GM21447 (cell line): Measurements from ENCODE around the gene POU6F2.
"Not testable (repeated sequence)": the region's sequence is repeated elsewhere in the genome, so short reads cannot be mapped to it uniquely, and the experiment has no call there.

Experiments used
- ATAC-seq: cut with Tn5 transposase; IDR thresholded peaks from one replicate; pipeline ENCODE4 v1.9.1; 2021; ENCODE audit not compliant: unreplicated experiment

Gene POU6F2, protein sequence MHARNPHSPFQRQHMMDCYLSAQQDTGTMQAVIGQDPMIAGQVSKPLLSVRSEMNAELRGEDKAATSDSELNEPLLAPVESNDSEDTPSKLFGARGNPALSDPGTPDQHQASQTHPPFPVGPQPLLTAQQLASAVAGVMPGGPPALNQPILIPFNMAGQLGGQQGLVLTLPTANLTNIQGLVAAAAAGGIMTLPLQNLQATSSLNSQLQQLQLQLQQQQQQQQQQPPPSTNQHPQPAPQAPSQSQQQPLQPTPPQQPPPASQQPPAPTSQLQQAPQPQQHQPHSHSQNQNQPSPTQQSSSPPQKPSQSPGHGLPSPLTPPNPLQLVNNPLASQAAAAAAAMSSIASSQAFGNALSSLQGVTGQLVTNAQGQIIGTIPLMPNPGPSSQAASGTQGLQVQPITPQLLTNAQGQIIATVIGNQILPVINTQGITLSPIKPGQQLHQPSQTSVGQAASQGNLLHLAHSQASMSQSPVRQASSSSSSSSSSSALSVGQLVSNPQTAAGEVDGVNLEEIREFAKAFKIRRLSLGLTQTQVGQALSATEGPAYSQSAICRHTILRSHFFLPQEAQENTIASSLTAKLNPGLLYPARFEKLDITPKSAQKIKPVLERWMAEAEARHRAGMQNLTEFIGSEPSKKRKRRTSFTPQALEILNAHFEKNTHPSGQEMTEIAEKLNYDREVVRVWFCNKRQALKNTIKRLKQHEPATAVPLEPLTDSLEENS

DNA sequence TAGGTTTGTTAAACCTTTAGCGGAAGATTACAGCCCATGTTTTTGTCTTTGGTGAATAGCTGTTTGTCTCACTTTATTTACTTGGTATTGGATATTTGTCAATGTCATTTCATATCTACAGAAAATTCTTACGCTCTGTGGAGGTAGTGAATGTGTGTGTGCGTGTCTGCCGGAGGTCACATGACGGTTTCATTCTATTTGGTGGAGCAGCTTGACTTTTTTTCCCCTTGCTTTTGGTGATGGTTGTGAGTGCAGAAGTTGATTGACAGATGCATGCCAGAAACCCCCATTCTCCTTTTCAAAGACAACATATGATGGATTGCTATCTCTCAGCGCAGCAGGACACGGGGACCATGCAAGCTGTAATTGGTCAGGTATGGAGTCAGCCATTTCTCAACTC is at the start of gene POU6F2:
POU6F2 (plus strand) TSS at position 225 of the 400 bp plus-strand sequence; CDS start at position 270, 45 bp downstream.
- ATAC-seq: no peak

DNA sequence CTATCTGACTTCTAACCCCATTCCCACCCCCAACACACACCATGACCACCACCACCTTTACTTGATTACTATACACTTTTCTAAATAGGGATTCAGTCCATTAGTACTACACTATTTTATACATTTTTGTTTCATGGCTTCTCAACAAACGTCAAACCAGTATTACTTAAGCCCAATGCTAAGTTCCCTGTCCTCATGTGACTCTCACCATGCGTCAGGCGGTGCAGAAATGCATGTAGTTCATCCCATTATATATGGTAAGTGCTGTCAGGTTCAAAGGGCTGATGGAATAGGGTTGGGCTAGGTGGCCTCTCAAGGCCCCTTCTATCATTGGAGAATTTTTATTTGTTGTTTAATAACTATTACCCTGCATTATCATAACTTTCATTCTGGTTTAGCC is 49.2 kb upstream of the POU6F2 start:
- no peak for ATAC-seq

DNA sequence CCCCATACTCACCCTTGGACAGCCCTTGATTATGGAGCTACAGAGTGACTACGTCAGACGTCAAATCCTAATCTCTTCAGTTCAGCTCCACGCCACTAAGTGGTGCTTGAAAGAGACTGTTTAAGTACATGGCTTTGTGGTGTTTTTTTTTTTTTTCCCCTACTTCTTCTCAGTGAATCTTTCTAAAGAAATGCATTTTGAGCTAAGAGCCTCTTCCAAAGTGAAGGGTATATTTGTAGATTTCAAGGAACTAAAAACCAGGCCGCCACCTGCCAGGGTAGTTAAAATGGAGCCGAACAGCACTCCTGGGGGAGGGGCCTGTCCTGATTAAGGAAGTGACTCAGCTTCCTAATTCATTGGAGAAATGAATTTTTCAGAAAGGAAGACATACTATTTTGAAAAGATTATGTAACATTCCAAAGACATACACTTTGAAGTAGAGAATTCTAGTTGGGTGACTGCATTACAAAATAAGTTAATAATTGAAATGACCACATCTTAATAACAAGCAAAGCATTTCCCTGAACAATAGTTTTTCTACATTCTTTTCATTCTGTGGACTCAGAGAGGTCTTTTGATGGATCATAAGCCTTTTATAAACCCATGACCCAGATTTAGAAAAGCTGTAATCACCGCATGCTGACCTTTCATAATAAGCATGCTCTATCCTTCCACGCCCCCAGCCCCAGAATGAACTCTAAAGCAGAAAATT is 48.1 kb upstream of the POU6F2 start:
- no peak for ATAC-seq

DNA sequence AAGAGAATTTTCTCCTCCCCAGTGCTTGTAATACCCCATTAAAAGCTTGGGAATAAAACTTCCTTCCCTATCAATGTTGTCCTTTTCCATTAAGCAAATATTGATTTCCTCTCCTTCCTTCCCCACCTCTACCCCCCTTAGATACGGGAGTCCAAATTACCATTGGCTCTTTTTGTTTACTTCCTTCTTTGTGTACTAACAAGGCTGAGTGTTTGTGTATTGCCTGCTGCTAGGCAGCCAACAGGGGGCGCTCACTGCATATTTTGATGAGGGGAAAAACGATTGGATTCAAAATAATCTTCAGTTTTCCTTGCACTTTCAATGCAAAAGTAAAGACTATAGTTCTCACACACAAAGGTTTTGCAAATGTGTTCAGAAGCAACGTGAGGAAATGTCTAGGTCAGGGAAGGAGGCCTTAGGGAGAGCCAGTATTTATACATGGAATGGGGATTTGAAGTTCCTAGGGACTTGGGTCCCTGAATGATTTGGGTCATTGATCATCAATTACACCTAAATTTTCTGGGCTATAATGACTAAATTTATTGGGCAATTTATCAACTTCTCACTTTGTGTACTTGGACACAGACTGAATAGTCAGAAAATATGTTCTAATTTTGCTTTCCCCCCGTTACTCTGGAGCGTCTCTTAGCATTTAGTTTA is 45.1 kb upstream of the POU6F2 start:
- peak; percentile 85 for ATAC-seq

DNA sequence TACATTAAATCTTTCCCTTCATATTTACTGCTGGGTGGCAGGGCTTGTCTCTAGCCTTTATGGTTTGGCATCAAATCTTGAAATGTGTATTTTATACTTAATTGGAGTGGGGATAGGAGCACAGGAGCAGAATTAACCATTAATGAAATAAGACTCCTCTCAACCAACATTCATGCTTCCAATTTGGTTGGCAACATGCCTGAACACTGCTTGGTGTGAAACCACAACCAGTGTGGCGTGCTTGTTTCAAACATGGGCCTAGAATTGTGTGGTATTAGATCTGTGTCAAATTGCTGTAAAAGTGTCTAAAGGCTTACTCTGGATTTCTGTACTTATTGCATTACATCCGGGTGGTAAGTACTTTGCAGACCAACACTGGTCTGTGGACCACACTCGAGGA is 43.7 kb upstream of the POU6F2 start:
- ATAC-seq: no peak

DNA sequence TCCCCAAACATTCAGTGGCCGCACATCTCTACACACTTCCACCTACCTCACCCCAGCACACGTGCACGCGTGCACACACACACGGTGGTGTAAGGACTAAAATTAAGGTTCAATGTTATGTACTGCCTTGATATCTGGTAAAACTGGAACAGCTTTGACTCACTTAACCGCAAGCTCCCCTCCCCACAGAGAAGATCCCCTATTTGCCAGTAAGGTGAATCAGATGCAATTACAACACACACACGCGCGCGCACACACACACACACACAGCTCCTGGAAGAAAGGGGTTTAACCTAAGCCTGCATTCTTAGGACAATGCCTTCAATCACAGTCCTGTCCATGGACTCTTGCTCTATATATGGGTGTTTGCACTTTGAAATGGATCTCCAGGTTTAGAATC is 43.2 kb upstream of the POU6F2 start:
- ATAC-seq: no peak

DNA sequence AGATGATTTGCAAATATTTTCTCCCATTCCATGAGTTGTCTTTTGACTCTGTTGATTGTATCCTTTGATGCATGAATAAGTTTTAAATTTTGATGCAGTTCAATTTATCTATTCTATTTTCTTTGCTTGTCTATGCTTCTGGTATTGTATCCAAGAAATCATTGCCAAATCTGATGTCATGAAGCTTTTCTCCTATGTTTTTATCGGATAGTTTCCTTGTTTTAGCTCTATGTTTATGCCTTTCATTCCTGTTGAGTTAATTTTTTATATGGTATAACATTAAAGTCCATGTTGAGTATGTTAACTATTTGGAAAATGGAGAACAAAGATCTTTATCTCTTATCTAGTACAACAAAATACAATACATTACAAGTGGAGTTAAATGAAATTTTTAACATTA is 41.1 kb upstream of the POU6F2 start:
- no peak for ATAC-seq

DNA sequence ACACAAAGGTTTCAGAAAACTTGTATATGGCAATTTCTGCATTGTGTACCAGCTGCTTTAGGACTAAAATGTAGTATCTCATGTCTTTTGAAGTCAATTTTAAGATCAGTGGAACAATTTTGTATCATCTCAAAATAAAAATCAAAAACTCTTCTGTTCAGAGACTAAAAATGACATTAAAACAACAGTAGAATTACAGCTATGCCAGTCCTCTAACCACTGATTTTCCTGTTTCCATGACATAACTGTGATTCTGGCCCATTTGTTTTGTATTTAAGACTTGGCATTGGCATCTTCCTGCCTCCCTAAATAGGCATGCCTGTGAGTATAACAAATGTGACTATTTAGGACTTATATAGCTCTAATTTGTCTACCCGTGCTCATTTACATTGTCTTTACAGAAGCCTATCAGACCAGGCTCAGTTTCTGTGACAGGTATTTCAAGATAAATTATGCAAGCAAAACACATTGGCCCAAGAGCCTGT is 39.7 kb upstream of the POU6F2 start:
- no peak for ATAC-seq

DNA sequence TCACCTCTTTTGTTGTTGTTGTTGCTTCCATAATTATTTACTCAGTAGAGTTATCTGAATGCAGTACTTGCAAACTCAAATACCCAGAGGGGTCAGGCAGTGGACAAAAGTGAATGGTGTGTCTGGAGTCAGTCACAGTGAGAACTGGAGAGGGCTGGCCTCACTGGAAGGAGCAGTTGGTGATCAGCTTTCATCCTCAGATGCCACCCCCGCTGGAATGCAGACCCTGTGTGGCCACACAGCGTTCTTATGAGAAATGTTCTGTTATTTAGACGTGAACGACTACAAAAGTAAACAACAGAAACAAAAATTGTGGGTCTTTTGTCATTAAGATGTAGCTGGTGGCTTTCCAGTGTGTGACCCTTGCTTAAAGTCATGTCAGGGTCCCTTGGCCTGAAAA is 39.1 kb upstream of the POU6F2 start:
- no peak for ATAC-seq

DNA sequence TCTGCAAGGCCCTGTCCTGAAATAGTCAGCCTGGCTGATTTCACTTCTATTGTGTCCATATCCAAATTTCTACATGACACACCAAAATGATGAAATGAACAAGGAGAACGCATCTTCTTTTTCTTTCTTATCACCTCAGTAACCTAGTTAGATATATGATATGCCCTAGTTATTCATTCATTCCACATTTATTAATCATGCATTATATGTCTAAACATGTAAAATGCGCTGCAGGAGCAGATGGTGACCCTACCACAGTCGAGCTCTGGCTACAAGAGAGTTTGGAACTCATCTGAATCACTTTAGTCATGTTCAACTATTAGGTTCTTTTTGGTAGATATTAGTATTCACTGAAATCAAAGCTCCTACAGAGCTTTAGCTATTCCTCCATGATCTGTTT is 36.9 kb upstream of the POU6F2 start:
- ATAC-seq: no peak

DNA sequence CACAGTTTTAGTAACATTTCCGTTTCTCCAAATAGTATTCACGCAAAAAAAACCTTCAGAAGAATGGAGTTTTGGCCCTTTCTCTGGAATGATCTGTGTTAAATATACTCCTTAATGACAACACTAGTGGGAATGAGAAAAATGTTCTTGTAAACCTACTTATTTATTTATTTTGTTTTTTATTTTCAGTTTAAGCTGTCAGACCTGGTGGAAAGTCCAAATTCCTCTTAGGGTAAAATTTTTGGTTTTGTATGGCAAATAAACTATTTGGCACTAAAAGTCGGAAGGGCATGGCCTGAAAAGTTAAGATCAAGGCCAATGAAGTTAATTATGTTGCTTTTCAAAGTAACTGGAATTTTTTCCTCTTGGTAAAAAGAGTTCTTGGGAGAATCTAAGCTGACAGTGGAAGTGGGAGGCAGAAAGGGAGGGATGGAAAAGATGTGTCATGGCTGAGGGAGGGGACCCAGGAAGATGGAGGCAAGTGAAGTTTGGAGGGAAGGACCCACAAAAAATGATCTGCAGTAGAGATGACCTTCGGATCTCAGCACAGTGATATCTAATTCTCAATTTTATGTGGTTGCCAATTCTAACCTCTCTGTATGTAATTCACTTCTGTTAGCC is 35.2 kb upstream of the POU6F2 start:
- ATAC-seq: no peak

DNA sequence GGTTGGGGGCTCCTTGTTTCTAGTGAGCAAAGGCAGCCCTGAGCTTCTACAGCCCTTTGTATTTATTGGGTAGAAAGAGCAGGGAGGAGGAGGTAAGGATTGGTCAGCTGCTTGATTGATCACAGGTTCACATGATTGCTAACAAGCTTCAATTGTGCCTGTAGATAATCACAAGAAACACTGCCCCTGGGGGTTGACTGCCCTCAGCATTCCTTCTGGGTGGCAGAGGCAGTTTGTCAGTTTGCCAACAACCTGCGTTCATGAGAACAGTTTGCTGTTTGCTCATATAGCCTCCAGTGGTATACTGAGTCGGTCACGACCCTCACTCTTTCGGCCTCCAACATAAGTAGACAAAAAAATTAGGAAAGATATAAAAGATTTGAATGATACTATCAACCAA is 30.2 kb upstream of the POU6F2 start:
- not testable (repeated sequence) for ATAC-seq

DNA sequence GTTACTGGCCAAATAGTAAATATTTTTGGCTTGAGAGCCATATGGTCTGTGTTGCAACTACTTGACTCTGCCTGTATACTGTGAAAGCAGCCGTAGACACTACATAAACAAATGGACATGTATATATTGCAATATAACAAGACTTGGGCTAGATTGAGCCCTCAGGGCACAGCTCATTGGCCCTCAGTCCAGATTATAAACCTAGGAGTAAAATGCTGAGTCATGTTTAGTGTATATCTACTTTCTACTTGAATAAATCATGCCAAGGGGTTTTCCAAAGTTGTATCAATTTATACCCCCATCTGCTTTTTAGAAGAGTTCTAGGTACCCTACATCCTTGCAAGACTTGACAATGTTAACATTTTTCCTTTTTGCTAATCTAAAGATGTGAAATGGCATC is 27.4 kb upstream of the POU6F2 start:
- ATAC-seq: no peak

DNA sequence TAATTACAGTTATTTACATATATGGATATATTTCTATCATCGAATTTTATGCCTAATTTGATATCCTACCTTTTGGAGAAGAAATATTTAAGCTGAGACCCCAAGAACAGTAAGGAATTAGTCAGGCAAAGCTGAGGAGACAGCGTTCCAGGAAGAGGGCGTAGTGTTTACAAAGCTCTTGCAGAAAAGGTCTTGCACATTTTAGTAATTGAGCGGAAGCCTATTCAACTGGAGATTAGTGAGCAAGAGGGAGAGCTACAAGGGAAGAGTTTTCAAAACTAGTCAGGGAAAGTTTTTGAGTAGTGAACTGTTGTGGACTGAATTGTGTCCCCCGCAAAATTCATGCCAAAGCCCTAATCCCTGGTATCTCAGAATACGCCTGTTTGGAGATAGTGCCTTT is 26.5 kb upstream of the POU6F2 start:
- no peak for ATAC-seq

DNA sequence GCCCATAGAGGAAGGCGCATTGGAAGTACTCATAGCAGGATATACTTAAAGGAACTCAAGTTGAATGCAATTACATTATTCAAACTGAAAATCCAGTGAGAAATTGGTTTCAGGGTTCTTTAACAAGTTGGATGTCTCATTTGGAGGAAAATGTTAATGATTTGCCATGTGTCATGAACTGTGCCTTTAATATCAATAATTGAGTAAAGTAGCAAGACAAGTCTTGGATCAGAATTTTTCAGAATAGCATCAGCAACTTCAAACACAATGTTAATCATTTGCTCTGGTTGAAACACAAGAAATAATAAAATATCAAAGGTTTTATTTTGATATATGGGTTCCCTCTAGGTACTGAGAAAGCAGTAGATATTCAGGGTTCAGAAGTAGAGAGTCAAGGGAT is 24.5 kb upstream of the POU6F2 start:
- ATAC-seq: no peak

DNA sequence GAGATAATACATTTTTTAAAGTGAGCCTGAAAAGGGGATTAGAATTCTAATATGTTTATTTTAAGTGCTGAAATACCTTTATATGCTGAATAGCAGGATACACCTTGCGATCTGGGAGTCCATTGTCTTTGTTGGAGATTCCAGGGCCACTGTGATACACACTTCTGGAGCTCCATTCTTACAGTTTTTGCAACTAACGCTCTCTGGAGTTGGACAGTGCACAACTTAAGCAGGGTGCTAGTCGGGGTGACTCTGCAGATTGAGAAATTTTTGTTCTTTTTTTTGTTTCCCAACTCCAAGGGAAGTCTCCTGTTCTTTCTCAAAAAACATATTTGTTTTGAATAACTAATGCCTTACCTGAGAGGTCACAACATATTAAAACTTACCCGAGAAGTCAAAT is 23.7 kb upstream of the POU6F2 start:
- ATAC-seq: no peak

DNA sequence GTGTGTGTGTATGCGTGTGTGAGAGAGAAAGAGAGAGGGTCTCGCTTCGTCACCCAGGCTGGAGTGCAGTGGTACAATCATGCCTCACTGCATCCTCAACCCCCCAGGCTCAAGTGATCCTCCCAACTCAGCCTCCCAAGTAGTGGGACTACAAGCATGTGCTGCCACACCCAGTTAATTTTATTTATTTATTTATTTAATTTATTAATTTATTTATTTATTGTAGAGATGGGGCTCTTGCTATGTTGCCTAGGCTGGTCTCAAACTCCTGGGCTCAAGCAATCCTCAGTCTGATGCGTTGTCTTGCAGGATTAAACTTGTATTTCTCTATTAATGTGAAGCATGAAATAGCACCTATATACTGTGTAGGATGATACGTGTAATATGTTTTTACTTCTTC is 21.8 kb upstream of the POU6F2 start:
- ATAC-seq: no peak

DNA sequence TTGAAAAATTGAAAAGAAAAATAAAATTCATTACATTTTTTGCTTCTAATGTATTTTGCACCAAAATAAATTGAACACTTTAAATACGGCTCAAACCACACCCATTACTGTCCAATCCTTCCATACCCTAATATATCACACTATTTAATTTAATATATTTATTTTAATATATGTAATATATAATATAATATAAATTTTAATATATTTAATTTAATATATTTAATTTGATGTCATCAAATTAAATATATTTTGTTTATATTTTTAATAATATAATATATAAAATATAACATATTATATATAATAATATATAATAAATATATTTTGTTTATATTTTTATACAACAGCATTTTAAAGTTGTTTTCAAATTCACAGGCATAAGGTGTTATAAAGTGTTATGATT is 15.7 kb upstream of the POU6F2 start:
- no peak for ATAC-seq

DNA sequence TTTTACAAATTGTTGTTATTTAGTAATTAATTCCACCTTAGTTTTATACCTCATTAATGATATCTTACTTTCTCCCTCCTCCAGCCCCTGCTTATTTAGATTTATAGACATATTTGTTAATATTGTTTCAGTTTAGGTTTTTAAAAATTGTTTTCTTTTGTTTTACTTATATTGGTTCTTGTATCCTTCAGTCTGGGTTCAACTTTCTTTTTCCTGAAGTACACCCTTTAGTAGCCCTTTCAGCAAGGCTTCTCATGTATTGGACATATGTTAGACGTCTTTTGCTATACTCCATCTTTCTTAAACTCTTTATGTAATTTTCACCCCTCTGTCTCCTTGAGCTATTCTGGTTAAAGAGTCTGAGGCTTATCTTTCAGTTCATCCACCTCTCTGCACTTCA is 12.8 kb upstream of the POU6F2 start:
- ATAC-seq: no peak

DNA sequence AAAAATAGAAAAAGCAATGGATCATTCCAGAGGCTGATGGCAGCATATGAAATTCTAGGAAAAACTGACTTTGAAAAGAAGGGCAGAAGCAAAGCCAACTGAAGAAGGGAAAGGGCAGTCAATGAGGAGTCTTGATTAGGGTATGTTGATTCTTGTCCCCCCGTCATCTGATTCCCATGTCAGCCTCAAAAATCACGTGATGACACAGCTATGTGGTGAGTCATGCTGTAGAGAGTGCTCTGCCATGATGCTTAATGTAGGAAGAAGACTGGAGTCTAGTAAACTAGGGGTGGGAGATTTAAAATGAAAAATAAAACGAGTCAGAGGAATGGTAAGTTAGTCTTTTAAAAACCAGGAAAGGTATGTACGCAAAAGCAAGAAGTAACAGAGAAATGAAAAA is 3.9 kb upstream of the POU6F2 start:
- ATAC-seq: no peak

DNA sequence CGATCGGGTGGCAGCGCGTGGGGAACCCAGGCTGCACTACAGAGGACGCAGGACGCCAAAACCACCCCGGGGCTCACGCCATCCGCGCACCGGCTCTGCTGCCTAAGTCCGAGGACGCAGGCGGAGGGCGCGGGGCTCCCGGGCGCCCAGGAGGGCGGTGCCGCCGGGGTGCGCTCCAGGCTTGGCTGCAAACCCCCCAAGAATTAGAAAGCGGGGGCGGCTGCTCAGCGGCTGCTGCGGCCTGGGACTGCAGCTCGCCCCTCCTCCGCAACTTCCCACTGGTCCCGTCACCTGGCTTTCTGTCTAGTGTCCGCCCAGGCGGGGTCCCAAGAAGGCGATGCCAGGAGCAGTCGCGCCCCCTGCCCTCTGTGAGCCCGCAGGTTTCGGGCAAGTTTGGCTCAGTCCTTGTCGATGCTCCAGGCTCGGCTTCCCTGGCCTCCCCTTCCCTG is 1.7 kb upstream of the POU6F2 start:
- no peak for ATAC-seq
